Measurements from ENCODE around the gene GAS2L3.
A peak's percentile ranks its signal among the peaks of the same experiment; 100 is the strongest.
"Not testable (repeated sequence)": the region's sequence is repeated elsewhere in the genome, so short reads cannot be mapped to it uniquely, and the experiment has no call there.

The GAS2L3 gene

GRCh38 chr12:100573292-100574186, at the start of gene GAS2L3:
Gene GAS2L3 (plus strand): TSS chr12:100573684. CDS start chr12:100594905, 21,221 bp downstream.
- peak; percentile 59 for DNase-seq

- DNase-seq, result no peak
Observed at GRCh38 chr12:100528034-100528433, 45.5 kb upstream of the GAS2L3 start.

GRCh38 chr12:100528471-100529127, 44.9 kb upstream of the GAS2L3 start:
- no peak for DNase-seq

GRCh38 chr12:100529756-100530350, 43.6 kb upstream of the GAS2L3 start:
- DNase-seq, result no peak

GRCh38 chr12:100533376-100533775, 40.1 kb upstream of the GAS2L3 start:
- DNase-seq, result no peak

- no peak for DNase-seq
Observed at GRCh38 chr12:100534625-100535227, 38.8 kb upstream of the GAS2L3 start.

GRCh38 chr12:100539202-100539601, 34.3 kb upstream of the GAS2L3 start:
- no peak for DNase-seq

- no peak for DNase-seq
Observed at GRCh38 chr12:100544165-100544564, 29.3 kb upstream of the GAS2L3 start.

GRCh38 chr12:100545092-100545491, 28.4 kb upstream of the GAS2L3 start:
- no peak for DNase-seq

- no peak for DNase-seq
Observed at GRCh38 chr12:100553936-100554335, 19.5 kb upstream of the GAS2L3 start.

GRCh38 chr12:100554608-100555077, 18.8 kb upstream of the GAS2L3 start:
- DNase-seq, result no peak

- no peak for DNase-seq
Observed at GRCh38 chr12:100555722-100556121, 17.8 kb upstream of the GAS2L3 start.

- no peak for DNase-seq
Observed at GRCh38 chr12:100557357-100557756, 16.1 kb upstream of the GAS2L3 start.

- DNase-seq, result not testable (repeated sequence)
Observed at GRCh38 chr12:100559261-100559660, 14.2 kb upstream of the GAS2L3 start.

- no peak for DNase-seq
Observed at GRCh38 chr12:100564090-100564489, 9.4 kb upstream of the GAS2L3 start.

- no peak for DNase-seq
Observed at GRCh38 chr12:100564905-100565467, 8.5 kb upstream of the GAS2L3 start.

GRCh38 chr12:100565987-100566545, 7.4 kb upstream of the GAS2L3 start:
- no peak for DNase-seq

GRCh38 chr12:100566887-100567637, 6.4 kb upstream of the GAS2L3 start:
- DNase-seq, result no peak

GRCh38 chr12:100567945-100568344, 5.5 kb upstream of the GAS2L3 start:
- DNase-seq, result no peak

GRCh38 chr12:100572184-100572583, 1.3 kb upstream of the GAS2L3 start:
- no peak for DNase-seq

GRCh38 chr12:100574187-100575074, 947 bp downstream of the GAS2L3 start:
- DNase-seq, result no peak

Measured in CD4-positive, alpha-beta T cell treated with Interleukin-17A for 4 hours (primary cell).